ENCODE data around the gene TBC1D14.

DNA sequence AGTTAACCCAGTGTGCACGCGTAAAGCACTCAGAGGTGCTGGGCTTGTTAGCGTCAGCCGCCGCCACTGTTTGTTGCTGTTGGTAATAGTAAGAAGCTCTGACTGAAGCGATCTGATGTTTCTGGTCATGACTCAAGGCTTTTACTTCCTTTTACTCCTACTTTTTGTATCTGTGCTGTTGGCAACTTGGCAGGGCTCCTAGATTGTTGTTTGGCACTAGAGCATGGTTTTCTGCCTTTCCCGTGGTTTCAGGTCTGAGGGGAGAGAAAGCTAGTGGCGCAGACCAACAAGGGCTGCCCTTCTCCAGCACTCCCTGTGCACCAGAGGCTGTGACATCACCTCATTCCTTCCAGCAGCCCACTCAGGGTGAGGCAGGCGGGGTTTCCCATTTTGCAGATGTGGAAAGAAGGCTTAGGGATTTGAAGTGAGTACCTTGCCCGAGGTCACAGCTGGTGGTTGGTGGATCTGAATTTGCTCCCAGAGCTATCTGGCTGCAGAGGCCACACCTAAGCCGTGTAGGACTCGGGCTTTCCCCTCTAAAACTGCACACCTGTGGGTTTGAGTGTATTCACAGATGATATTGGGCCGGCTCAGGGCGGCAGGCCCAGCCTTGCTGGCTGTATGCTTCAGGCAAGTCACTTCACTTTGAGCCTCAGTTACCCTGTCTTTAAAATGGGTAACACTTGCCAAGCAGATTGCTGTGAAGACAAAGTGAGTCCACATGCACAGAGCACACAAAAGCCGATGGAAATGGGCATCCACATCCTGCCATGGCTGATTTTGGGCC is 82.3 kb downstream of the TBC1D14 start:
- TF ChIP-seq, protein P1, sequence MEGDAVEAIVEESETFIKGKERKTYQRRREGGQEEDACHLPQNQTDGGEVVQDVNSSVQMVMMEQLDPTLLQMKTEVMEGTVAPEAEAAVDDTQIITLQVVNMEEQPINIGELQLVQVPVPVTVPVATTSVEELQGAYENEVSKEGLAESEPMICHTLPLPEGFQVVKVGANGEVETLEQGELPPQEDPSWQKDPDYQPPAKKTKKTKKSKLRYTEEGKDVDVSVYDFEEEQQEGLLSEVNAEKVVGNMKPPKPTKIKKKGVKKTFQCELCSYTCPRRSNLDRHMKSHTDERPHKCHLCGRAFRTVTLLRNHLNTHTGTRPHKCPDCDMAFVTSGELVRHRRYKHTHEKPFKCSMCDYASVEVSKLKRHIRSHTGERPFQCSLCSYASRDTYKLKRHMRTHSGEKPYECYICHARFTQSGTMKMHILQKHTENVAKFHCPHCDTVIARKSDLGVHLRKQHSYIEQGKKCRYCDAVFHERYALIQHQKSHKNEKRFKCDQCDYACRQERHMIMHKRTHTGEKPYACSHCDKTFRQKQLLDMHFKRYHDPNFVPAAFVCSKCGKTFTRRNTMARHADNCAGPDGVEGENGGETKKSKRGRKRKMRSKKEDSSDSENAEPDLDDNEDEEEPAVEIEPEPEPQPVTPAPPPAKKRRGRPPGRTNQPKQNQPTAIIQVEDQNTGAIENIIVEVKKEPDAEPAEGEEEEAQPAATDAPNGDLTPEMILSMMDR (IDR thresholded peaks at IDR 0.05): no peak
- TF ChIP-seq POLR2AphosphoS5 (IDR thresholded peaks at IDR 0.05) (no peak), POLR2A (IDR thresholded peaks at IDR 0.05) (no peak), EP300 (IDR thresholded peaks at IDR 0.05) (no peak)

All from sigmoid colon (tissue), 4 donors.